DND-41 (cell line): Measurements from ENCODE around the gene ZNF691.
"Not testable (repeated sequence)": the region's sequence is repeated elsewhere in the genome, so short reads cannot be mapped to it uniquely, and the experiment has no call there.

Experiments used
- CTCF ChIP-seq: IDR thresholded peaks from 2 replicates; pipeline ENCODE4 v1.5.1; 2012; ENCODE audit warnings: borderline replicate concordance, low read length, moderate library complexity, mild to moderate bottlenecking; ENCODE audit not compliant: poor library complexity, severe bottlenecking; ENCODE audit errors: extremely low read depth
- EZH2 ChIP-seq: IDR thresholded peaks from 3 replicates; pipeline ENCODE4 v1.6.1; 2012; ENCODE audit warnings: borderline replicate concordance, low read depth, mild to moderate bottlenecking, moderate library complexity, low read length, inconsistent platforms; ENCODE audit not compliant: severe bottlenecking

GRCh38 chr1:42869751-42870150 is 23.3 kb downstream of the ZNF691 start:
- not testable (repeated sequence) for TF ChIP-seq CTCF, EZH2
